ENCODE measurements around the gene KCTD21. TPM values are rescaled to one million over a fixed set of nuclear protein-coding genes. Genes with fewer than 3 reads are reported as not detected.

Gene KCTD21
- total RNA-seq, 4 donors from 2014 or later, result 8.7 to 25.2 (median 16.9) TPM

GRCh38 chr11:78161346-78161745, 27.1 kb downstream of the KCTD21 start:
- TF ChIP-seq POLR2A (IDR thresholded peaks at IDR 0.05), result no peak
- H3K4me3 ChIP-seq, result no peak overlapping the region

GRCh38 chr11:78160557-78160956, 27.9 kb downstream of the KCTD21 start:
- no peak for DNase-seq
- TF ChIP-seq CTCF (IDR thresholded peaks at IDR 0.05) (no peak), POLR2A (IDR thresholded peaks at IDR 0.05) (no peak)
- Histone ChIP-seq H3K9me3 (no peaks in the 10 kb centered on the region), H3K27ac (no peak overlapping the region), H3K4me1 (no peaks in the 10 kb centered on the region), H3K36me3 (no peaks in the 10 kb centered on the region), H3K4me3 (no peak overlapping the region), H3K27me3 (no peaks in the 10 kb centered on the region)

More at GRCh38 chr11:78161346-78161745, 27.1 kb downstream of the KCTD21 start:
- H3K27ac ChIP-seq, result no peak overlapping the region
- no peak for DNase-seq
- no peaks in the 10 kb centered on the region for H3K4me1 ChIP-seq
- no peaks in the 10 kb centered on the region for H3K36me3 ChIP-seq
- H3K9me3 ChIP-seq, result no peaks in the 10 kb centered on the region
- no peaks in the 10 kb centered on the region for H3K27me3 ChIP-seq

GRCh38 chr11:78158987-78159652, 29.3 kb downstream of the KCTD21 start:
- H3K4me1 ChIP-seq, result no peaks in the 10 kb centered on the region
- no peak for DNase-seq
- H3K27ac ChIP-seq, result peak overlapping the region in 1 of 4 donors; percentile 12
- H3K9me3 ChIP-seq, result no peaks in the 10 kb centered on the region
- no peaks in the 10 kb centered on the region for H3K27me3 ChIP-seq
- no peak overlapping the region for H3K4me3 ChIP-seq
- TF ChIP-seq POLR2A (IDR thresholded peaks at IDR 0.05), result no peak
- no peak for TF ChIP-seq CTCF (IDR thresholded peaks at IDR 0.05)
- no peaks in the 10 kb centered on the region for H3K36me3 ChIP-seq

- H3K27me3 ChIP-seq, result no peaks in the 10 kb centered on the region
- no peaks in the 10 kb centered on the region for H3K36me3 ChIP-seq
- H3K4me1 ChIP-seq, result no peaks in the 10 kb centered on the region
- no peak overlapping the region for H3K27ac ChIP-seq
- H3K4me3 ChIP-seq, result no peak overlapping the region
- TF ChIP-seq CTCF (IDR thresholded peaks at IDR 0.05) (no peak), POLR2A (IDR thresholded peaks at IDR 0.05) (no peak)
- H3K9me3 ChIP-seq, result no peaks in the 10 kb centered on the region
- no peak for DNase-seq
Observed at GRCh38 chr11:78156127-78156844, 32.1 kb downstream of the KCTD21 start.

GRCh38 chr11:78151804-78152203, 36.6 kb downstream of the KCTD21 start:
- no peak overlapping the region for H3K4me3 ChIP-seq
- H3K36me3 ChIP-seq, result no peaks in the 10 kb centered on the region
- no peaks in the 10 kb centered on the region for H3K4me1 ChIP-seq
- TF ChIP-seq POLR2A (IDR thresholded peaks at IDR 0.05) (no peak), CTCF (IDR thresholded peaks at IDR 0.05) (no peak)
- H3K27ac ChIP-seq, result no peak overlapping the region
- no peaks in the 10 kb centered on the region for H3K9me3 ChIP-seq
- DNase-seq, result no peak
- H3K27me3 ChIP-seq, result no peaks in the 10 kb centered on the region

- Histone ChIP-seq H3K4me3 (no peak overlapping the region), H3K27ac (no peak overlapping the region), H3K9me3 (no peaks in the 10 kb centered on the region), H3K4me1 (no peaks in the 10 kb centered on the region), H3K36me3 (no peaks in the 10 kb centered on the region), H3K27me3 (no peaks in the 10 kb centered on the region)
- DNase-seq, result no peak
- TF ChIP-seq POLR2A (IDR thresholded peaks at IDR 0.05) (no peak), CTCF (IDR thresholded peaks at IDR 0.05) (no peak)
Observed at GRCh38 chr11:78150754-78151153, 37.7 kb downstream of the KCTD21 start.
